GM19351 (cell line): ENCODE measurements around the gene SFRP5.

Experiments used
- ATAC-seq: cut with Tn5 transposase; IDR thresholded peaks from one replicate; pipeline ENCODE4 v1.9.1; 2021; ENCODE audit warnings: mild to moderate bottlenecking, moderate library complexity; ENCODE audit not compliant: unreplicated experiment

The SFRP5 gene, protein sequence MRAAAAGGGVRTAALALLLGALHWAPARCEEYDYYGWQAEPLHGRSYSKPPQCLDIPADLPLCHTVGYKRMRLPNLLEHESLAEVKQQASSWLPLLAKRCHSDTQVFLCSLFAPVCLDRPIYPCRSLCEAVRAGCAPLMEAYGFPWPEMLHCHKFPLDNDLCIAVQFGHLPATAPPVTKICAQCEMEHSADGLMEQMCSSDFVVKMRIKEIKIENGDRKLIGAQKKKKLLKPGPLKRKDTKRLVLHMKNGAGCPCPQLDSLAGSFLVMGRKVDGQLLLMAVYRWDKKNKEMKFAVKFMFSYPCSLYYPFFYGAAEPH

DNA sequence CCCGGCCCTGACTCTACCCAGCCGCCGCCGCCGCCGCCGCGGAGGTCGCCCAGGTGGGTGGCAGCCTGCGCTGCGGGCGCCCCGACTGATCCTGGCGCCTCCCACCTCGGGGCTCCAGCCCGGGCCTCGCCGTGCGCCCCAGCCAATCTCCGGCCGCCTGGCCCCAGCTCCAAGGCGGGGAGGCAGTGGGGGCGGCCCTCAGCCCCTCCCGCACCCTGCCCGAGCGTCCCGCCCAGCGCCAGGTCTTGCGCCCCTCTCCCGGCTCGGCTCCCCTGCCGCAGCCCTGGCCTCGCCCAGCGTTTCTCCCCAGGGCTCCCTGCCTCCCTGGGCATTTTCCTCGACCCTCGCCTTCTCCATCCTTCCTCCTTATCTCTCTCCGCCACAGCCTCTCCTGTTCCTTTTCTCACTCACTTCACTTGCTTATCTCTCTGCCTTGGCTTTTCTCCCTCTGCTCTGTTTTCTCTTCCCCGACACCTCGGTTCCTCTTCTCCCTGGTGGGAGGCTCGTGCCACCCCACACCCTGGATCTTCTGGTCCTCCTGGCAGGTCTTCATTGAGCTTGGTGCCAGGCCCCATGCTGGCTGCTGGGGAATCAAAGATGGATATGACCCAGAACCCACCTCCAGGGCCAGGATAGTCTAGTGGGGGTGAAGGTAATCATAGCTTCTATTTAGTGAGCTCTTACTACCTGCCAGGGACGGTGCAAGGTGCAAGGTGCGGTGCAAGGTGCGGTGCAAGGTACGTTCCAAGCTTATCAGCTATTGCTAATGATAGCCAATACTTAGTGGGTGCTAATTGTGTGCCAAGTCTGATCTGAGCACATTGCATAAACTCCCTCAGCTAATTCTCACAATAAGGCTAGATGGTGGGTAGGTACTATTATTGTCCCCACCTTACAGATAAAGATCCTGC is at the start of gene SFRP5:
Gene SFRP5, minus strand, starts transcription at position 87 of the 911 bp plus-strand sequence. CDS start 166 bp downstream, outside the sequence.
- ATAC-seq, result no peak

DNA sequence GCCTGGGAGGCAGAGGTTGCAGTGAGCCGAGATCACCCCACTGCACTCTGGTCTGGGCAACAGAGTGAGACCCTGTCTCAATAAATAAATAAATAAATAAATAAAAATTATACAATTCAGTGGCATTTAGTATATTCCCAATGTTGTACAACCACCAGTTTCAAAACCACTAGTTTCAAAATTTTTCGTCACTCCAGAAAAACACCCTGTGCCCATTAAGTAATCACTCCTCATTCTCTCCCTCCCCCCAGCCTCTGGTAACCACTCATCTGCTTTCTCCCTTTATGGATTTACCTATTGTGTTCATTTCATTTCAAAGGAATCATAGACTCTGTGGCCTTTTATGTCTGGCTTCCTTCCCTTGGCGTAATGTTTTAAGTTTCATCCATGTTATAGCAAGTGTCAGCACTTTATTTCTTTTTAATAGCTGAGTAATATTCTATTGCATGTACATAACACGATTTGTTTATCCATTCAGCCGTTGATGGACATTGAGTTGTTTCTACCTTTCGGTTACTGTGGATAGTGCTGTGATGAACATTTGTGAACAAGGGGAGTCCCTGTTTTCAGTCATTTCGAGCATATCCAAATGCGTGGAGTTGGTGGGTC is 48.4 kb upstream of the SFRP5 start:
- ATAC-seq, result no peak

DNA sequence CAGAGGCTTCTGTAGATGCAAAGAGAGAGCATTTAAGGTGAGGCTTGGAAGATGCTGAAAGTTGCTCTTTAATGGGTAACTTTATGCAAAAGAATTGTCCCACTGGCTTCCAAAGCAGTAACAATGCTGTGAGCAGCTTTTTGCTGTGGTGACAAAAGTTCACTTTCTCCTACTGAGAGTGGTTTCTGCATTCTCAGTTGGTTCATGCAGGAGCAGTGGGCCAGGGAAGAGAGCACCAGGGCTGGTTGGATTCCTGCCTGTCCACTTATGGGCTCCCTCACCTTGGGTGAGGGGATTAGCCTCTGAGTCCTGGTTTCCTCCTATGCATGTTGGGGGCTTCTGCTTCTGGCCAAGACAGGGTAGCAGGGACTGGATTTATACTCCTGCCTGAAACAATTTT is 46.8 kb upstream of the SFRP5 start:
- ATAC-seq, result no peak

DNA sequence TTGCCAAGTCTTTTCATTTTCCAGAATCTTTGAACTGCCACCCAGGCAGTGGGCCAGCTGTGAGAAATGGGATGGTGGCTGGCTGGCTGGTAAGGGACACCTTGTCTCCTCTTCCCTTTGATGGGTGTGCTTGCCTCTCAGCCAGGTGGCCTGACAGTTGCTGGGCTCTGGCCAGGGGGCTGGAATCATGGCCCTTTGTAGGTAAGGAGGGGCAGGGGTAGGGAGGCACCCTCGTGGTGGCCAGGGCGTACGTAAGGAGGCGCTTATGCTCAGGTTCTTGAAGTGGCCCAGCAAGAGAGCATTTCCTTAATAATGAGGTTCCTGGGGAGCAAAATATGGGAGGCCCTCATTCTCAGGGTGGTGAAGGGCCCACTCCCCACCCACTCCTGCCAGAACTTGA is 44.8 kb upstream of the SFRP5 start:
- no peak for ATAC-seq

DNA sequence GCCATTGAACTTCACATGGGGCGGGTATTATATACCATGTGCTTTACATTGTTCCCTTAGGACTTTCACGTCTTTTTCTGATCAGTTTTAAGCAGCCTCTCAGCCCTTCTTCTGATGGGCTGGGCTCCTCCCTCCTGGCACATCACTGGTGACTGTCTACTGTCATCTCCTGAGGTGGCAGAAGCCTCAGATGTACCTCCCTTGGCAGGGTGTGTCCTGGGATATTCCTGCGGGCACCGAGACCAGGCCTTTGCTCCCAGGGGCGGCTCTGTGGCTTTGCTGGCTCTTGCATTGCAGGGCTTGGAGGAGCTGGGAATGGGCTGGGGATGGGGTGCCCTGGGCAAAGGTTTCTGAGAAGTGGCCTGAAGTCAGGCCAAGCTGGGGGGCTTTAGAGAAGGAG is 43.2 kb upstream of the SFRP5 start:
- no peak for ATAC-seq

DNA sequence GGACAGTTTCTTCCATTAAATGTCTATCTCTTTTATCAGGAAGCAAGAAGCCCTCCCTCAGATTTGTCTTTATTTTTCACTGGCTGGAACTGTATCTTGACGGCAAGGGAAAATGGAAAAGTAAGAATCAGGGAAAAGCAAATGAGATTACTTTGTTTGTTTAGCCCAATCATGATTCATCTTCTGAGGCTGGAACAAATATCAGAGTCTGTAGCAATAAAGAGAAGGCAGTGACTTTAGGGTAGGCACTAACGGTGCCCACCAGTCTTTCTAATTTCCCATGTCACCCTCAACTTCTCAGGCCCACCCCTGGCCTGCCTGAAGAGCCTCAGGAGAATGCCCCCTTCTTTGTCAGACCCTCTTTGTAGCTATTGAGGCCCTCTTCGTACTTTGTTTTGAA is 41.5 kb upstream of the SFRP5 start:
- ATAC-seq, result no peak

DNA sequence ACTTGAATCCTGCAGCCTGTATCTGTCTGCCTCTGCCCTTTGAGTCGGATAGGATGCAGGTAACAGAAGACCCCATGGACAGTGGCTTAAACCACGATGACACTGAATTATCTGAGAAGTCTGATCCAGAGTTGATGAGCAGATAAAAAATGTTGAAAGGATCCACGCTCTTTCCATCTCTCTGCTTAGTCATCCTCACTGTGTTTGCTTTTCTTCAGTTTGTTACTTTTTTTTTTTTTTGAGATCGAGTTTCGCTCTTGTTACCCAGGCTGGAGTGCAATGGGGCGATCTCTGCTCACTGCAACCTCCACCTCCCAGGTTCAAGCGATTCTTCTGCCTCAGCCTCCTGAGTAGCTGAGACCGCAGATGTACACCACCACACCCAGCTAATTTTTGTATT is 40.9 kb upstream of the SFRP5 start:
- ATAC-seq, result no peak

DNA sequence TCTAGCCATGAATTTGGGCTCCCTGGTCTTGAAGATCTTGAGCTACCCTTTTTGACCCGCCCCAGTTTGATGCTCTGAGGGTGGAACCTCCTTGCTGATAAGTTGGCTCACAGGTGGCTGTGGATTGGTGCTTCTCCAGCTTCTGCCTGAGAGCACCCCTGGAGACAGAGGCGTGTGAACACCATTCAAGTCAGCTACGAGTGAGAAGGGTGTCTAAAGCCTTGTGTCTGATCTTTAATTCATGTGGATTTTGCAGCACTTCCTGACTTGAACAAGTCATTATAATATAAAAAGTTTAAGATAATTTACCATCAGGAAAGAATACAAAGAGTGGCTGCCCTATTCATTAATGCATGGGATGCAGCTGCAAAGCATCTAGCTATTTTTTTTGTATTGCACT is 40.2 kb upstream of the SFRP5 start:
- ATAC-seq, result no peak

DNA sequence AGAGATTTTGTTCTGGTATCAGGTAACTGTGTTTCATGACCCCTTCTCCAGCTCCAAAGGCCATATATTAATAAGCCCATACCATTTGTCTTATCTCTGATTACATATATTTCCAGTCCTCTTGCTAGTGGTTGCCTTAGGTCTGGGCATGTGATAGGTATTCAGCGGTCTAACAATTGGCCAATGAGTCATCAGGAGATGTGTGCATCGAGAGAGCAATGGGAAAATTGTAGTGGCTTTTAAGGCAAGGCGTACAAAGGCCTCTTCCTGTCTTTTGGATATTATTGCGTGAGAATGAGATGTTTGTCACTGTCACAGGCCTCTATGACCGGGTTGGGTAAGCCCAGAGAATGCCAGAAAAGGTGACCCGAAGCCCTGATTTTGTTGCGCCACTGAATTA is 38.6 kb upstream of the SFRP5 start:
- ATAC-seq, result no peak

DNA sequence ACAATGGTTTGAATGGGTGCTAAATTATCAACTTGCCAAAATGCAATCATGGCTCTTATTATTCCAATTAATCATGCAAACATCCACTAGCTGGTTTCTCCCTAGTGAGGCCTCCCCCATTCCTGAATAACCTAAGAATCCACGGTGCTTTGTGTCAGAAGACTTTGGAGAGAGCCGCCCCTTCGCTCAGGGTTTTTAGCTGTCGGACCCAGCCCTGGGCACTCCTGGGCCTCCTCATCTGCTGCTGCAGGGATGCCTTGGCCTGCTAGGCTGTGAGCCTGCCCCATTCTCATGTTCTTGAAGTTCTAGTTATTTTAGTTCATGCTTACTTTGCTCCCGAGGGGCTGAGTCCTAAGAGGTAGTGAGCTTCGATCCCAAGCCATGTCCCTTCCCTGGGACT is 34.1 kb upstream of the SFRP5 start:
- ATAC-seq, result no peak

DNA sequence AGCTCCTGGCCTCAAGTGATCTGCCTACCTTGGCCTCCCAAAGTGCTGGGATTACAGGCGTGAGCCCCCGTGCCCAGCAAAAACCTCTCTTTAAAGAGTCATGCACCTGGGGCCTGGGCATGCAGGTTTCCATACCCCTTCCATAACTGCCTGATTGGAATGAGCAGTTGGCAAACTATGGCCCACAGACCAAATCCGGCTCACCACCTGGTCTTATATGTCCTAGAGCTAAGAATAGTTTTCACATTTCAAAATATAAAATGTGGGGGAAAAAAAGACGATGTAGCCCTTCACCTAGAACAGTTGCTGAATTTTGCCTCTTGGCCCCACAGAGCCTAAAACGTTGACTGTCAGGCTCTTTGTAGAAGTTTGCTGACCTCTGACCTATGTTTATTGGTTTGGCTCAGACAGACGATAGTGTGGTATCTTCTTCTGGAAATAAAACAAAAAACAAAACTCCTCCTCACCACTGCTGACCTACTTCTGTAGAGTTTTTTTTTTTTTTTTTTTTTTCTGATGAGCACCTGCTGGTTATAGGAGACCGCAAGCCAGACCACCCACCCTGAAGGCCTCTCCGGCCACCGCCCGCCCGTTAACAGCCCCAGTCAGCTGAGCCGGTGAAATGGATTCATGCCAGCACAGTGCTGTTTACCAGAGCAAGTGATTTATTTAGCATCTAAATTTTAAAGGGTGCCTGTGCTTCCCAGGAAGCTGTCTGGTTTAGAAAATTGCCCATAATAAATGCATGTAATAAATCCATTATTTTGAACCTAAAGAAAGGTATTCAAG is 33.5 kb upstream of the SFRP5 start:
- ATAC-seq, result no peak

DNA sequence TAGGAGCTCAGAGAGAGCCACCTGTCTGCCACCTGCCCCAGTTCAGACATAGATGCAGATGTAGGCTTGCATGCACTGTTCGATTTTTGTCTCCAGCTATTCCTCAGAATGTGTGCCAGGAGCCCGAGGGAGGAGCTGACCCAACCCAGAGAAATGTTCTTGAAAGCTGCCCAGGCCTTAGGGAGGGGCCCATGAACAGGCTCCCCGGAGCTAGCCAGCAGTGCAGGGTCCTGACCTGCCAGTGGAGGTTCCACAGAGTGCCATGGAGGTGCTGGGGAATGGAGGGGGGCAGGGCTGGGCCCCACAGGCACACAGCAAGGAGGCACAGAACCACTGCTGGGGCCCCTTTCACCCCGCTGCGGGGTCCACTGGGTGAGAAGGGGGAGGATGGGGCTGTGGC is 29.6 kb upstream of the SFRP5 start:
- no peak for ATAC-seq

DNA sequence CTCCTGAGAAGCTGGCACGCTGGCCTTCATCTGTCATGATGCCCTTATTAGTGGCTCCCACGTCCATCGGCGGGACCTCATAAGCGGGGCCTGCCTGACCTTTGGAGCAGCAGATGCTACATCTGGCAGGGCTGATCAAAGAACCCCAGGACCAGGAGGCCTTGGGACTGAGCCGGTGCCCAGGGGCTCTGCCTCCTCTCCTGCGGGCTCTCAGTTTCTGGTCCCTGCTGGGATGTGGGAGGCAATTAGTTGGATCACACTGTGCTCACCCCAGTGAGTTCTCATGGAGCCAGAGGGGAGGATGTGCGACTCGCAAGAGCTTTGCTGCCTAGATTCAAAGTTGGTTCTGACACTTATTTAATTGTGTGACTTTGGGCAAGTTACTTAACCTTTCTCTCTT is 28.7 kb upstream of the SFRP5 start:
- ATAC-seq, result no peak

DNA sequence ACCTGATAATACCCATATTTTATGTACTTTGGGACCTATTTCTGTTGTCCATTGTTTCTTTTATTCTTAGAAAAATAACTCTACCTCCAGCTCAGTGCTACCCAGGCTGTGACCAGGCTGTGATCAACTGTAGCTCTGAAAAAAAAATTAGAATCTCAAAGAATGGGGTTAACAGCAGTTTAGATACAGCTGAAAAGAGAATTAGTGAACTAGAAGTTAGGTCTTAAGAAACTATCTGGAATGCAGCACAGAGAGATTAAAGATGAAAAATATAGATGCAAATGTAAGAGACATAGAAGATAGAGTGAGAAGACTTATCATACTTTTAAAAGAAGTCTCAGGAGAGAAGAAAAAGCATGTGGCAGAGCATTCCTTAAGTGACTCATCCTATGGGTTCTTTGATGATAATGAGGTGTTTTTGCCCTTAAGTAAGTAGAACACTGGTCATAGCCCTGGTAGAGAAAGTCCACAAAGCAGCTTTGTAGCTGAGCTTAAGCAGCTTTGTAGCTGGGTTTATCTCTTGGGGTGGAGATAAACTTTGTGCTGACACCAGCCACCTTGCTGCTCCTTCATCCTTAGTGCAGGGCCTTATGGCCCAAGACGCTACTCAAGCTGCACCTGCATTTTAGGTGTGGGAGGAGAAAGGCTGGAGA is 27.3 kb upstream of the SFRP5 start:
- no peak for ATAC-seq

DNA sequence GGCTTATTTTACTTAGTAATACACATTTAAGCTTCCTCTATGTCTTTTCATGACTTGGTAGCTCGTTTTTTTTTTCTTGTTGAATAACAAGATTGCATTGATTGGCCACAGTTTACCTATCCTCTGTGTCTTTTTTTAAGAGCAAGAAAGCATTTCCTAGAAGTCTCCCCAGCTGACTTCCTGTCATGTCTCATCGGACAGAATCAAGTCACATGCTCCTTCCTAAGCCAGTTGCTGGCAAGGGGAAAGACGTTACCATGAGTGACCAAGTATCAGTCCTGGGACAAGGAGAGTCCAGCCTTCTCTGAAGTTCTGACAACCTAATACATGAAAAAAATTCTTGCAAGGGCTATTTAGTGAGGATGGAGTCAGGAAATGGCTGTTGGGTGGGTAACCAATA is 24.9 kb upstream of the SFRP5 start:
- no peak for ATAC-seq

DNA sequence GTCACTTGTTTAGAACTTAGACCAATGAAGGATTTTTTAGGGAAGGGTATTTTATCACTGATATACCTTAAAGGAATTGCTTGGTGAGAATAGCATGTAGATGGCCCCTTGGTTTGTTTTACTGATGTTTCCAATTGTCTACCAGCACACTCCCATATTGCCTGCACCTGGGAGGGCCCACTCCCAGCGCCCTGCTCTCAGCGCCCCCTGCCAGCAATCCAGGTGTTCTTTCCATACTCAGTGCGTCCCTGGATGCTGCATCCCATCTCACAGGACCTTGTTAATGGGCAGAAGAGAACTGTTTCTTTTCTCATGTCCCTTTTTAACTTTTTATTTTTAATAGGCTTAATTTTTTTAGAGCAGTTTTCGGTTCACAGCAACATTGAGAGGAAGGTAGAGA is 24.1 kb upstream of the SFRP5 start:
- ATAC-seq, result no peak

DNA sequence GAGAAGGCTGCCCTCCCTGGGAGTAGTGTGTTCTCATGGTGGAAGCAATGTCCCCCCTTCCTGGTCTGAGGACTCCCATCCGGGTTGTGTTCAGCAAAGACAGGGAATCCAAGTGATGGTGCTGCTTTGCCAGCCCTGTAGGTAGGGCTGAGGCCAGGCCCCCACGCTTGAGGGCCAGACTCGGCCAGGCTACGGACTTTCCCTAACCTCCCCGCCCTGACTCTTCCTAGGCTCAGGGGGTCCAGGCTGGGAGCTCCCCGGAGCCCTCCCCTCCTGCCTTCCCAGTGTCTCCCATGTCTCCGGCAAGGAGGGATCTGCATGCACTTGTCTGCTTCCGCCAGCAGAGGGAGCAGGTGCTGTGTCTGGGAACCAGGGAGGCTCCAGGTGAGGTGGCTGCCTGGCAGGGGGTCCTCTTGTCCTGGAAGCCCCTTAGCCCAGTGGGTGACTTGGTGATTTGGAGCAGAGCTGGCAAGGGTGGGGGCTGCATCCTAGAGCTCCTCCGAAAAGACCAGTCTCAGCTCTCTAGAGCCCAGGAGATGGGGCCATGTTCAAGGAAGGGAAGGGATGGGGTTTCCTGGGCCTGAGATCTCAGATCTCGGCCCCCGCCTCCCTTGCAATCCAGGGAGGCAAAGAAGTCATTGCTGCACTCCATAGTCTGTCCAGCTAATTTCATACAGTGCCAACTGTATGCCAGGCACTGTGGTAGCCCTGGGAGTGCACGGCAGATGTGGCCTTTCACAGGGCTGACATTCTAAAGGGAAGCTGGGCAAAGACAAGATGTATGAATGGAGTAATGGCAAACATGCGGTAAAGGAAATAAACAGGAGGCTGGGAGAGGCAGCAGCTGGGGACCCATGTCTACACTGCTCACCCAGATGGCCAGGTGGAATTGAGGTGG is 20.3 kb upstream of the SFRP5 start:
- peak; percentile 59 for ATAC-seq

DNA sequence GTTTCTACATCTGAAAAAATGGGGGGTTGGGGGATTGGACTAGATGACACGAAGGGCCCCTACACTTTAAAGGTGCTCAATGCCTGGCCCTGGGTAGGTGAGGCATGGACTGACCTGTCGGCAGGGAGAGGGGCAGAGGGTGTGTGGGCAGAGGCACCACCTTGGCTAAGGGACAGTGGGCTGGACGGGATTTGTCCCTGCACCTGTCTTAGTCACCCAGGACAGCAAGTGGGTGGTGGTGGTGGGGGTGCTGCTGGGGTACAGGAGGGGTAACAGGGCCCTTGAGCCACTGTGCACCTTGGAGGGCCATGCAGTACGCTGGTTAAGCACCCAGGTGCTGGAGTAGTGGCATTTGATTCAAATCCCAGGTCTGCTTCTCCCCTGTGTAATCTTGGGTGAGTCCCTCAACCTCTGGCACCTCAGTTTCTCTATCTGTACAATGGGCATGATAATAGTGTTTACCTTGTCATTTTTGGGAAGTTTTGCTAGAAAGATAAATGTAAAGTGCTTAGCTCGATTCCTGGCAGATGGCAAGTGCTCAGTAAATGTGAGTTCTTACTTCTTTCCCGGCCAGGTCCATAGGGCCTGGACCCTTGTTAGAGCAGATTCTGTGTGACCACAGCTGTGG is 18.1 kb upstream of the SFRP5 start:
- no peak for ATAC-seq
